Measurements from ENCODE around the gene TNS3. TPM values are rescaled to one million over a fixed set of nuclear protein-coding genes. Genes with fewer than 3 reads are reported as not detected.

TNS3 gene
- total RNA-seq, 1 donor from 2014 or later = 40.8 TPM

- no peak for TF ChIP-seq CTCF (conservative IDR thresholded peaks at IDR 0.05; ENCODE audit: low read depth, low read length)
- DNase-seq (ENCODE audit: low read depth) = no peak
These were observed 224.6 kb downstream of the TNS3 start for GRCh38 chr7:47357361-47357760.

DNA sequence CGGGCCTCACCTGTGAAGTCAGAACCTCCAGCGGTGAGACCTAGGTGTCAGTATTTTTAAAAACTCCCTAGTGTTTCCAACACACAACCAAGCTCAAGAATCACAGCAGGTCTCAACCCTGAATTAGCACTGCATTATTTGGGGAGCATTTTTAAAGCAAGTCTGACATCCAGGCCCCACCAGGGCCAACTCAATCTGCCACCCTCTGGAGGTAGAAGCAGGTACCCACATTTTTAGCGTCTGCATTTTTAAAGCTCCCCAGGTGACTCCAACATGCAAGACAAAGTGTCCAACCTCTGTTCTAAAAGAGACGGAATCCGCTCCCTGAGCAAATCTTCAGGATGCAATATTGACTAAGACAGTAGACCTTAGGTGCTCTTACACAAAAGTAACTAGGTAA lies 225.7 kb downstream of the TNS3 start:
- H3K4me3 ChIP-seq (ENCODE audit: low read depth, low read length) = no peak overlapping the region
- TF ChIP-seq CTCF (conservative IDR thresholded peaks at IDR 0.05; ENCODE audit: low read depth, low read length) = no peak
- DNase-seq (ENCODE audit: low read depth) = no peak

More at GRCh38 chr7:47357361-47357760, 224.6 kb downstream of the TNS3 start:
- no peak overlapping the region for H3K4me3 ChIP-seq (ENCODE audit: low read depth, low read length)

DNA sequence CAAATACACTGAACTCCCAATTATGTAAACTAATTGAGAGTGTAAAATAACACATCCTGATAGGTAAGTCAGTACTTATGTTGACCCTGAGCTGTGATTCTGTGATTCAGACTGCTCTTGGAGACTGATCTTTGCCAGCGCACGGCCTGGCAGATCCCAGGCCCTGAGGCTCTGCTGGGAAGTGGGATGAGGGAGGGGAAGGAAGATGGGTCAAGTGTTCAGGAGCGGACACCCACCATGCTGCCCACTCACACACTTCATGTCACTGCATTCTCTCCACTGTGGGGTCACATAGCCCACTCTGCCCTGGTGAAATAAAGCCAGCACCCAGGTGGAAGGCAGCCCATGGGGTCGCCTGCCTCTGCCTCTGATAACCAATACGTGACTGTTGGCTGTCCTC lies 226.2 kb downstream of the TNS3 start:
- no peak overlapping the region for H3K4me3 ChIP-seq (ENCODE audit: low read depth, low read length)
- no peak for TF ChIP-seq CTCF (conservative IDR thresholded peaks at IDR 0.05; ENCODE audit: low read depth, low read length)
- DNase-seq (ENCODE audit: low read depth) = no peak

- no peak for DNase-seq (ENCODE audit: low read depth)
- no peak overlapping the region for H3K4me3 ChIP-seq (ENCODE audit: low read depth, low read length)
- no peak for TF ChIP-seq CTCF (conservative IDR thresholded peaks at IDR 0.05; ENCODE audit: low read depth, low read length)
These were observed 226.9 kb downstream of the TNS3 start for GRCh38 chr7:47354831-47355541.

GRCh38 chr7:47354071-47354470 lies 227.8 kb downstream of the TNS3 start:
- no peak overlapping the region for H3K4me3 ChIP-seq (ENCODE audit: low read depth, low read length)
- DNase-seq (ENCODE audit: low read depth) = no peak
- no peak for TF ChIP-seq CTCF (conservative IDR thresholded peaks at IDR 0.05; ENCODE audit: low read depth, low read length)

- no peak for DNase-seq (ENCODE audit: low read depth)
- no peak for TF ChIP-seq CTCF (conservative IDR thresholded peaks at IDR 0.05; ENCODE audit: low read depth, low read length)
- no peak overlapping the region for H3K4me3 ChIP-seq (ENCODE audit: low read depth, low read length)
These were observed 229.4 kb downstream of the TNS3 start for GRCh38 chr7:47352394-47352968.
